H9 (cell line): Measurements from ENCODE around the gene ZRANB3. TPM values are rescaled to one million over a fixed set of nuclear protein-coding genes. Genes with fewer than 3 reads are reported as not detected.

ENCODE experiments used
- DNase-seq: peaks from one replicate; pipeline ENCODE4 v3.0.0-alpha.2; 2017
- H2AFZ ChIP-seq: one replicate; pipeline ENCODE4 v1.6.1; 2013; ENCODE audit warnings: mild to moderate bottlenecking, low read length, control low read depth, moderate library complexity
- H2AK5ac ChIP-seq: 2 replicates; pipeline ENCODE4 v1.6.1; 2013; ENCODE audit warnings: low read length, control low read depth, mixed read lengths; ENCODE audit not compliant: insufficient read length
- H2BK120ac ChIP-seq: one replicate; pipeline ENCODE4 v1.6.1; 2013; ENCODE audit warnings: low read depth, mild to moderate bottlenecking, low read length, control low read depth, inconsistent platforms; ENCODE audit not compliant: poor library complexity, severe bottlenecking
- H2BK12ac ChIP-seq: 2 replicates; pipeline ENCODE4 v1.6.1; 2013; ENCODE audit warnings: low read length, control low read depth, mixed read lengths, low read depth; ENCODE audit not compliant: insufficient read length
- H2BK15ac ChIP-seq: 2 replicates; pipeline ENCODE4 v1.6.1; 2013; ENCODE audit warnings: low read depth, low read length, control low read depth
- H2BK20ac ChIP-seq: one replicate; pipeline ENCODE4 v1.6.1; 2013; ENCODE audit warnings: low read depth, mild to moderate bottlenecking, low read length, control low read depth, inconsistent platforms; ENCODE audit not compliant: poor library complexity, severe bottlenecking
- H2BK5ac ChIP-seq: 2 replicates; pipeline ENCODE4 v1.6.1; 2013; ENCODE audit warnings: low read length, control low read depth, mixed read lengths; ENCODE audit not compliant: insufficient read length
- H3K14ac ChIP-seq: 2 replicates; pipeline ENCODE4 v1.6.1; 2013; ENCODE audit warnings: low read length, control low read depth; ENCODE audit not compliant: insufficient read depth
- H3K18ac ChIP-seq: 2 replicates; pipeline ENCODE4 v1.6.1; 2013; ENCODE audit warnings: low read depth, mild to moderate bottlenecking, mixed read lengths, low read length, control low read depth; ENCODE audit not compliant: insufficient read length
- H3K23ac ChIP-seq: 2 replicates; pipeline ENCODE4 v1.6.1; 2013; ENCODE audit warnings: low read length, control low read depth, mixed read lengths, low read depth; ENCODE audit not compliant: insufficient read length
- H3K23me2 ChIP-seq: 2 replicates; pipeline ENCODE4 v1.6.1; 2013; ENCODE audit warnings: low read depth, mild to moderate bottlenecking, mixed read lengths, low read length, control low read depth; ENCODE audit not compliant: insufficient read length, poor library complexity, severe bottlenecking
- H3K27ac ChIP-seq: 2 replicates; pipeline ENCODE4 v1.5.1; 2013; ENCODE audit warnings: low read length, control low read depth, mixed read lengths, low read depth; ENCODE audit not compliant: insufficient read length
- H3K27me3 ChIP-seq: 2 replicates; pipeline ENCODE4 v1.6.1; 2013; ENCODE audit warnings: low read length, control low read depth, inconsistent platforms; ENCODE audit not compliant: insufficient read depth
- H3K4ac ChIP-seq: 2 replicates; pipeline ENCODE4 v1.6.1; 2013; ENCODE audit warnings: low read depth, mild to moderate bottlenecking, control low read depth, inconsistent platforms, low read length, moderate library complexity
- H3K4me1 ChIP-seq: 2 replicates; pipeline ENCODE4 v1.6.1; 2013; ENCODE audit warnings: low read length, control low read depth, inconsistent platforms; ENCODE audit not compliant: insufficient read depth
- H3K4me2 ChIP-seq: 2 replicates; pipeline ENCODE4 v1.6.1; 2013; ENCODE audit warnings: low read length, control low read depth, mixed read lengths; ENCODE audit not compliant: insufficient read length, insufficient read depth
- H3K56ac ChIP-seq: 2 replicates; pipeline ENCODE4 v1.6.1; 2013; ENCODE audit warnings: low read depth, mild to moderate bottlenecking, mixed read lengths, low read length, control low read depth; ENCODE audit not compliant: insufficient read length
- H3K79me1 ChIP-seq: 2 replicates; pipeline ENCODE4 v1.6.1; 2013; ENCODE audit warnings: low read depth, mild to moderate bottlenecking, moderate library complexity, low read length, control low read depth, inconsistent platforms; ENCODE audit not compliant: insufficient read depth, poor library complexity, severe bottlenecking
- H3K79me2 ChIP-seq: 2 replicates; pipeline ENCODE4 v1.6.1; 2013; ENCODE audit warnings: low read length, control low read depth, inconsistent platforms; ENCODE audit not compliant: insufficient read depth
- H3K9ac ChIP-seq: 2 replicates; pipeline ENCODE4 v1.6.1; 2013; ENCODE audit warnings: low read length, control low read depth, mixed read lengths; ENCODE audit not compliant: insufficient read length; ENCODE audit errors: extremely low read depth
- H3K9me3 ChIP-seq: one replicate; pipeline ENCODE4 v1.6.1; 2013; ENCODE audit warnings: low read depth, low read length, inconsistent platforms; ENCODE audit not compliant: control insufficient read depth
- H3T11ph ChIP-seq: one replicate; pipeline ENCODE4 v1.6.1; 2013; ENCODE audit warnings: mild to moderate bottlenecking, low read length, control low read depth, inconsistent platforms
- H4K20me1 ChIP-seq: one replicate; pipeline ENCODE4 v1.6.1; 2013; ENCODE audit not compliant: control insufficient read depth, insufficient read length, insufficient read depth
- H4K5ac ChIP-seq: 2 replicates; pipeline ENCODE4 v1.6.1; 2013; ENCODE audit warnings: low read depth, mild to moderate bottlenecking, mixed read lengths, low read length, control low read depth; ENCODE audit not compliant: insufficient read length
- H4K8ac ChIP-seq: replicated peaks from 2 replicates; pipeline ENCODE4 v1.6.1; 2013; ENCODE audit warnings: low read length, control low read depth, mixed read lengths, low read depth; ENCODE audit not compliant: insufficient read length
- H4K91ac ChIP-seq: 2 replicates; pipeline ENCODE4 v1.6.1; 2013; ENCODE audit warnings: low read depth, mild to moderate bottlenecking, moderate library complexity, mixed read lengths, low read length, control low read depth; ENCODE audit not compliant: insufficient read length
- H3K27ac Mint-ChIP-seq, 3 experiments: 2 replicates in 2 of 3; 3 replicates in 1 of 3; pipeline ENCODE4 v1.8.0; 2020 to 2021; ENCODE audit warnings: mixed read lengths in 3 of 3, mild to moderate bottlenecking in 1 of 3, moderate library complexity in 1 of 3
- H3K27me3 Mint-ChIP-seq: 2 replicates; pipeline ENCODE4 v1.8.0; 2021; ENCODE audit warnings: low read depth, mild to moderate bottlenecking, moderate library complexity, mixed read lengths
- H3K36me3 Mint-ChIP-seq, 3 experiments: 2 replicates in 2 of 3; 3 replicates in 1 of 3; pipeline ENCODE4 v1.8.0; 2020 to 2021; ENCODE audit warnings: low read depth in 3 of 3, mixed read lengths in 3 of 3; ENCODE audit not compliant: insufficient read depth in 1 of 3
- H3K4me1 Mint-ChIP-seq, 2 experiments: 2 replicates each; pipeline ENCODE4 v1.8.0; 2020; ENCODE audit warnings: mixed read lengths in 2 of 2
- H3K4me3 Mint-ChIP-seq, 2 experiments: 2 replicates in 1 of 2; 3 replicates in 1 of 2; pipeline ENCODE4 v1.8.0; 2020 to 2021; ENCODE audit warnings: mild to moderate bottlenecking in 2 of 2, mixed read lengths in 2 of 2, moderate library complexity in 1 of 2
- H3K9me3 Mint-ChIP-seq, 2 experiments: 2 replicates in 1 of 2; 3 replicates in 1 of 2; pipeline ENCODE4 v1.8.0; 2020; ENCODE audit warnings: mild to moderate bottlenecking in 2 of 2, mixed read lengths in 2 of 2, moderate library complexity in 1 of 2
- WGBS: extraction: QIAGEN DNeasy Blood & Tissue Kit; methylation state at CpG from one replicate; pipeline ENCODE4 v1.1.7; 2013; ENCODE audit warnings: missing lambda C conversion rate, low lambda C conversion rate, mixed read lengths; ENCODE audit not compliant: insufficient read length; ENCODE audit errors: extremely low coverage; 5-methylcytosine and 5-hydroxymethylcytosine counted together
- total RNA-seq: library from RNA; stranded (reverse); gene quantifications from 2 replicates; pipeline ENCODE4 v1.2.1, GENCODE V29; 2021
- TF ChIP-seq, protein P1 (sequence below): fragments of 200-600 bp; sonication (generic); conservative IDR thresholded peaks from 3 replicates; pipeline ENCODE4 v1.8.0; 2021; ENCODE audit warnings: antibody characterized with exemption, mild to moderate bottlenecking

ZRANB3 gene
- total RNA-seq, 1 experiment from 2014 or later, result 16.7 TPM

GRCh38 chr2:135099802-135100483 is 431.1 kb downstream of the ZRANB3 start:
- Histone ChIP-seq H2AFZ (no peak overlapping the region), H3T11ph (no peak overlapping the region), H2BK5ac (no peak overlapping the region), H4K8ac (no peak overlapping the region), H2BK12ac (no peak overlapping the region), H4K5ac (no peak overlapping the region), H3K23ac (no peak overlapping the region), H3K79me1 (no peaks in the 10 kb centered on the region), H3K27ac (no peak overlapping the region), H3K56ac (no peak overlapping the region), H3K9me3 (no peaks in the 10 kb centered on the region), H3K4me1 (no peaks in the 10 kb centered on the region), H3K9ac (no peak overlapping the region), H2BK20ac (no peak overlapping the region), H3K23me2 (no peaks in the 10 kb centered on the region), H2AK5ac (no peak overlapping the region), H3K4me2 (no peak overlapping the region), H2BK120ac (no peak overlapping the region), H3K27me3 (no peaks in the 10 kb centered on the region), H4K91ac (no peak overlapping the region), H3K79me2 (no peaks in the 10 kb centered on the region), H3K14ac (no peak overlapping the region), H4K20me1 (no peaks in the 10 kb centered on the region), H3K18ac (no peak overlapping the region), H2BK15ac (no peak overlapping the region), H3K4ac (no peak overlapping the region)
- Mint-ChIP-seq H3K27ac (no peak overlapping the region; a peak in 1 of 7 replicates), H3K4me1 (no peaks in the 10 kb centered on the region), H3K36me3 (peaks cover 19 to 26% (median 22%) of the 10 kb centered on the region in 3 experiments), H3K4me3 (no peak overlapping the region), H3K9me3 (peaks cover 3 to 19% of the 10 kb centered on the region in 2 experiments; a peak in 4 of 5 replicates), H3K27me3 (no peaks in the 10 kb centered on the region)
- TF ChIP-seq, protein P1, sequence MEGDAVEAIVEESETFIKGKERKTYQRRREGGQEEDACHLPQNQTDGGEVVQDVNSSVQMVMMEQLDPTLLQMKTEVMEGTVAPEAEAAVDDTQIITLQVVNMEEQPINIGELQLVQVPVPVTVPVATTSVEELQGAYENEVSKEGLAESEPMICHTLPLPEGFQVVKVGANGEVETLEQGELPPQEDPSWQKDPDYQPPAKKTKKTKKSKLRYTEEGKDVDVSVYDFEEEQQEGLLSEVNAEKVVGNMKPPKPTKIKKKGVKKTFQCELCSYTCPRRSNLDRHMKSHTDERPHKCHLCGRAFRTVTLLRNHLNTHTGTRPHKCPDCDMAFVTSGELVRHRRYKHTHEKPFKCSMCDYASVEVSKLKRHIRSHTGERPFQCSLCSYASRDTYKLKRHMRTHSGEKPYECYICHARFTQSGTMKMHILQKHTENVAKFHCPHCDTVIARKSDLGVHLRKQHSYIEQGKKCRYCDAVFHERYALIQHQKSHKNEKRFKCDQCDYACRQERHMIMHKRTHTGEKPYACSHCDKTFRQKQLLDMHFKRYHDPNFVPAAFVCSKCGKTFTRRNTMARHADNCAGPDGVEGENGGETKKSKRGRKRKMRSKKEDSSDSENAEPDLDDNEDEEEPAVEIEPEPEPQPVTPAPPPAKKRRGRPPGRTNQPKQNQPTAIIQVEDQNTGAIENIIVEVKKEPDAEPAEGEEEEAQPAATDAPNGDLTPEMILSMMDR, result no peak
- DNase-seq, result no peak
- WGBS, result no CpG with 5 or more reads among the region's 5 CpGs
